Tibial nerve (tissue), 4 donors: ENCODE measurements around the gene NEDD9. TPM values are rescaled to one million over a fixed set of nuclear protein-coding genes. Genes with fewer than 3 reads are reported as not detected.

Experiments used
- DNase-seq, 2 donors: peaks; one replicate each; pipeline ENCODE4 v3.0.0-alpha.2; 2019; ENCODE audit warnings: low spot score in 2 of 2
- H3K27ac ChIP-seq, 4 donors: fragments of 200-600 bp; sonication (generic) in 3 of 4; one replicate each; pipeline ENCODE4 v1.5.1; 2017 to 2019; ENCODE audit warnings: mild to moderate bottlenecking in 1 of 4
- H3K27me3 ChIP-seq, 2 donors: fragments of 200-600 bp; sonication (generic) in 1 of 2; one replicate each; pipeline versions ENCODE4 v1.5.1 to v1.6.0; 2017 to 2019
- H3K36me3 ChIP-seq, 3 donors: fragments of 200-600 bp; sonication (generic); one replicate each; pipeline ENCODE4 v1.5.1; 2018 to 2019
- H3K4me1 ChIP-seq, 4 donors: fragments of 200-600 bp; sonication (generic) in 3 of 4; one replicate each; pipeline ENCODE4 v1.5.1; 2017 to 2019
- H3K4me3 ChIP-seq, 4 donors: fragments of 200-600 bp; sonication (generic) in 3 of 4; one replicate each; pipeline ENCODE4 v1.5.1; 2017 to 2019; ENCODE audit warnings: mild to moderate bottlenecking in 1 of 4, moderate library complexity in 1 of 4
- H3K9me3 ChIP-seq, 4 donors: fragments of 200-600 bp; sonication (generic) in 3 of 4; one replicate each; pipeline ENCODE4 v1.5.1; 2017 to 2019
- EP300 ChIP-seq, 2 donors: sonication (generic); formaldehyde crosslinking; IDR thresholded peaks; one replicate each; pipeline ENCODE4 v1.6.1; 2017; ENCODE audit warnings: antibody characterized with exemption in 2 of 2, mild to moderate bottlenecking in 1 of 2
- POLR2A ChIP-seq, 2 donors: fragments of 450-650 bp; IDR thresholded peaks; one replicate each; pipeline ENCODE4 v1.6.1; 2017; ENCODE audit warnings: antibody characterized with exemption in 2 of 2, mild to moderate bottlenecking in 2 of 2, moderate library complexity in 2 of 2
- WGBS, 2 donors: methylation state at CpG; one replicate each; pipeline ENCODE4 v1.1.5; 2018; 5-methylcytosine and 5-hydroxymethylcytosine counted together
- total RNA-seq, 4 donors: library from RNA; depleted of rRNA; stranded (reverse); fragments of >200 nt; gene quantifications; one replicate each; pipeline ENCODE4 v1.1.0, GENCODE V29; 2016
- TF ChIP-seq, protein P1 (sequence below), 5 experiments: fragments of 200-600 bp in 3 of 5; fragments of 450-650 bp in 2 of 5; sonication (generic) in 3 of 5; IDR thresholded peaks; one replicate each; pipeline ENCODE4 v1.5.1; 2016 to 2019; ENCODE audit warnings: antibody characterized with exemption in 5 of 5, mild to moderate bottlenecking in 3 of 5, moderate library complexity in 2 of 5

NEDD9 gene
- total RNA-seq, 4 donors from 2014 or later: 107 to 205 (median 130) TPM

GRCh38 chr6:11160199-11160598 lies 72.3 kb downstream of the NEDD9 start:
- WGBS, 2 donors: 85 to 86% methylated on average over 1 of the region's 1 CpG
- Histone ChIP-seq H3K27ac (no peak overlapping the region), H3K4me1 (peaks cover 0 to 5% (median 0%) of the 10 kb centered on the region in 4 donors), H3K4me3 (no peak overlapping the region), H3K27me3 (no peaks in the 10 kb centered on the region), H3K9me3 (no peaks in the 10 kb centered on the region), H3K36me3 (no peaks in the 10 kb centered on the region)
- TF ChIP-seq, protein P1, sequence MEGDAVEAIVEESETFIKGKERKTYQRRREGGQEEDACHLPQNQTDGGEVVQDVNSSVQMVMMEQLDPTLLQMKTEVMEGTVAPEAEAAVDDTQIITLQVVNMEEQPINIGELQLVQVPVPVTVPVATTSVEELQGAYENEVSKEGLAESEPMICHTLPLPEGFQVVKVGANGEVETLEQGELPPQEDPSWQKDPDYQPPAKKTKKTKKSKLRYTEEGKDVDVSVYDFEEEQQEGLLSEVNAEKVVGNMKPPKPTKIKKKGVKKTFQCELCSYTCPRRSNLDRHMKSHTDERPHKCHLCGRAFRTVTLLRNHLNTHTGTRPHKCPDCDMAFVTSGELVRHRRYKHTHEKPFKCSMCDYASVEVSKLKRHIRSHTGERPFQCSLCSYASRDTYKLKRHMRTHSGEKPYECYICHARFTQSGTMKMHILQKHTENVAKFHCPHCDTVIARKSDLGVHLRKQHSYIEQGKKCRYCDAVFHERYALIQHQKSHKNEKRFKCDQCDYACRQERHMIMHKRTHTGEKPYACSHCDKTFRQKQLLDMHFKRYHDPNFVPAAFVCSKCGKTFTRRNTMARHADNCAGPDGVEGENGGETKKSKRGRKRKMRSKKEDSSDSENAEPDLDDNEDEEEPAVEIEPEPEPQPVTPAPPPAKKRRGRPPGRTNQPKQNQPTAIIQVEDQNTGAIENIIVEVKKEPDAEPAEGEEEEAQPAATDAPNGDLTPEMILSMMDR (IDR thresholded peaks at IDR 0.05): no peak
- no peak for TF ChIP-seq EP300 (IDR thresholded peaks at IDR 0.05)
- TF ChIP-seq POLR2A (IDR thresholded peaks at IDR 0.05): no peak
- no peak for DNase-seq

- no peak overlapping the region for H3K4me3 ChIP-seq
- no peaks in the 10 kb centered on the region for H3K9me3 ChIP-seq
- H3K27ac ChIP-seq: no peak overlapping the region
- H3K36me3 ChIP-seq: no peaks in the 10 kb centered on the region
- TF ChIP-seq EP300 (IDR thresholded peaks at IDR 0.05) (no peak), POLR2A (IDR thresholded peaks at IDR 0.05) (no peak)
- TF ChIP-seq, protein P1 (IDR thresholded peaks at IDR 0.05): no peak
- no peaks in the 10 kb centered on the region for H3K27me3 ChIP-seq
- DNase-seq: no peak
- peaks cover 0 to 5% (median 0%) of the 10 kb centered on the region in 4 donors for H3K4me1 ChIP-seq
Observed at GRCh38 chr6:11155589-11155988, 76.9 kb downstream of the NEDD9 start.

- Histone ChIP-seq H3K27ac (no peak overlapping the region), H3K4me1 (no peaks in the 10 kb centered on the region), H3K36me3 (no peaks in the 10 kb centered on the region), H3K27me3 (no peaks in the 10 kb centered on the region), H3K9me3 (no peaks in the 10 kb centered on the region), H3K4me3 (no peak overlapping the region)
- DNase-seq: no peak
- TF ChIP-seq, protein P1 (IDR thresholded peaks at IDR 0.05): no peak
- TF ChIP-seq POLR2A (IDR thresholded peaks at IDR 0.05): no peak
- no peak for TF ChIP-seq EP300 (IDR thresholded peaks at IDR 0.05)
- 97 to 99% methylated on average over 6 of the region's 6 CpGs for WGBS, 2 donors
Observed at GRCh38 chr6:11153447-11153846, 79.0 kb downstream of the NEDD9 start.

DNA sequence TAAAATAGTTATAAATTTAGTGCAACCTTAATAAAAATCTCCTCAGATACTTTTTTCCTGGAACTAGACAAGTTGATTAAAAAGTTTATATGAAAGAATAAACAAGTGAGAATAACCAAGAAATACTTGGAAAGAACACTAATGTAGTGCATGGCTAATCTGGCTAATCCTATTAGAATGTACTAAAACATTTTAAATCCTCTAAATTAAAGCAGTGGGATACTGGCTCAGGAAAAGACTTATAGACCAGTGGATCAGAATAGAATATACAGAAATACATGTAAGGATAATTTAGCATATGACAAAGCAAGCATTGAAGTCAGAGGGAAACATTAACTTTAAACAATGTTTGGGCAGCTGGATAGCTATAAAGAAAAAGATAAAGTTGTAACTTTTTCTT lies 79.9 kb downstream of the NEDD9 start:
- H3K27me3 ChIP-seq: no peaks in the 10 kb centered on the region
- H3K36me3 ChIP-seq: no peaks in the 10 kb centered on the region
- DNase-seq: no peak
- H3K4me1 ChIP-seq: no peaks in the 10 kb centered on the region
- H3K9me3 ChIP-seq: no peaks in the 10 kb centered on the region
- TF ChIP-seq POLR2A (IDR thresholded peaks at IDR 0.05) (no peak), EP300 (IDR thresholded peaks at IDR 0.05) (no peak)
- TF ChIP-seq, protein P1 (IDR thresholded peaks at IDR 0.05): no peak
- H3K4me3 ChIP-seq: no peak overlapping the region
- no peak overlapping the region for H3K27ac ChIP-seq

GRCh38 chr6:11151488-11151887 lies 81.0 kb downstream of the NEDD9 start:
- 92 to 100% methylated on average over 1 of the region's 1 CpG for WGBS, 2 donors
- DNase-seq: no peak

More at GRCh38 chr6:11151488-11151887, 81.0 kb downstream of the NEDD9 start:
- H3K27ac ChIP-seq: no peak overlapping the region
- no peak overlapping the region for H3K4me3 ChIP-seq
- no peaks in the 10 kb centered on the region for H3K27me3 ChIP-seq
- TF ChIP-seq POLR2A (IDR thresholded peaks at IDR 0.05) (no peak), EP300 (IDR thresholded peaks at IDR 0.05) (no peak)
- TF ChIP-seq, protein P1 (IDR thresholded peaks at IDR 0.05): no peak
- no peaks in the 10 kb centered on the region for H3K4me1 ChIP-seq
- H3K36me3 ChIP-seq: no peaks in the 10 kb centered on the region
- H3K9me3 ChIP-seq: no peaks in the 10 kb centered on the region
